ENCODE measurements around the gene FKRP. TPM values are rescaled to one million over a fixed set of nuclear protein-coding genes. Genes with fewer than 3 reads are reported as not detected.

Gene FKRP
- total RNA-seq, 2 experiments from 2014 or later, result 16.9 to 20.5 TPM

Small RNA genes within 50 kb of the gene (microRNA-seq; reads per million reads assigned to microRNA genes)
- gene MIR320E (ENCODE audit: borderline microRNAs expressed, borderline replicate concordance), result 0.84 reads per million

Other genes with a start within 250 kb of the FKRP start
- 100 to 1,000 TPM; 700 to 784 TPM for gene CALM3, start 144.7 kb upstream of the FKRP start, total RNA-seq
- gene PTGIR, start 121.0 kb upstream of the FKRP start, total RNA-seq, result 10 to 100 TPM; 14.0 to 14.7 TPM
- gene GNG8, start 109.9 kb upstream of the FKRP start, total RNA-seq, result not detected
- under 1 TPM; 0.31 to 0.42 TPM for gene DACT3, start 84.9 kb upstream of the FKRP start, total RNA-seq
- gene PRKD2, start 28.9 kb upstream of the FKRP start, total RNA-seq, result 100 to 1,000 TPM; 175 to 178 TPM
- 10 to 100 TPM; 77.9 to 86.4 TPM for gene STRN4, start 393 bp downstream of the FKRP start, total RNA-seq
- gene SLC1A5, start 42.5 kb downstream of the FKRP start, total RNA-seq, result 100 to 1,000 TPM; 104 to 108 TPM
- gene AP2S1, start 104.8 kb downstream of the FKRP start, total RNA-seq, result 100 to 1,000 TPM; 130 to 136 TPM
- 10 to 100 TPM; 24.7 to 25.5 TPM for gene ARHGAP35, start 114.9 kb downstream of the FKRP start, total RNA-seq